GM19238 (cell line): ENCODE measurements around the gene YIF1A.
"Not testable (repeated sequence)": the region's sequence is repeated elsewhere in the genome, so short reads cannot be mapped to it uniquely, and the experiment has no call there.

Source experiments
- DNase-seq: peaks from one replicate; pipeline ENCODE4 v3.0.0; 2011; ENCODE audit warnings: low spot score; ENCODE audit not compliant: insufficient read length

The YIF1A gene

DNA sequence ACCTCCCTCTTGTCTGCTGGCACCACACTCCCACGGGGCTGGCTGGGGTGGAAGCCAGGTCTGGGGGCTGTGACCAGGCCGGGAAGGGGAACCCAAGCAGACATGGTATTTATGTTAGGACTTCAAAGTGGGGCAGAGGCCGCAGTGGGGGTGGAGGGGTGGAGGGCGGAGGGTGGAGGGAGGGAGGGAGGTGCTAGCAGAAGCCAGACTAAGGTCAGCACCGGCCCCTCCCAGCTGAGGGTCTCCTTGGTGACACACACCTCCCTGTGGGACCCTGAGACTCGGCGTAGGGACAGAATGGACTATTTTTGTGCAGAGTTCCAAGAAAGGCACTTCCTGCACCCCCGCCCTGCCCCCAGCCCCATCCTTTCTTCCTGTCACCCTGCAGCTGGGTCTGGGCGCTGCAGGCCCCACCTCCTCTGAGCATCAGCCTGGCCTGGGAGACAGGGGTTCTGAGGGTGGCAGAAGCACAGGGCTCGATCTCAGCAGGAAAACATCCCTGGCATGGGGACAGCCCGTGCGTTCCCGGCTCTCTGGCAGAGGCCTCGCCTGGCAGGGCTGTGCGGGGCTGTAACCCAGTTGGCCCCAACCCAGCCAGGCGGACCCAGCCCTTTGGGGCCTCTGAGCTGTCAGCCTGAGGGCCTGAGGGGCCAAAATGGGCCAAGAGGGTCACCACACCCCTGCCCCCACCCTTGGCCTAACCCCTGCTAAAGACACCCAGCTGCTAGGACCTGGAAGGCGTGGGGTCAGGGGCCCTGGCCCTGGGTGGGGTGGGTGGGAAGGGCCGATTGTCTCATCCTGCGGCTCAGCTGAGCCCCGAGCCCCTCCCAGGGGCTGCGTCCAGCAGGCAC lies 37.5 kb upstream of the YIF1A start:
- DNase-seq = no peak

DNA sequence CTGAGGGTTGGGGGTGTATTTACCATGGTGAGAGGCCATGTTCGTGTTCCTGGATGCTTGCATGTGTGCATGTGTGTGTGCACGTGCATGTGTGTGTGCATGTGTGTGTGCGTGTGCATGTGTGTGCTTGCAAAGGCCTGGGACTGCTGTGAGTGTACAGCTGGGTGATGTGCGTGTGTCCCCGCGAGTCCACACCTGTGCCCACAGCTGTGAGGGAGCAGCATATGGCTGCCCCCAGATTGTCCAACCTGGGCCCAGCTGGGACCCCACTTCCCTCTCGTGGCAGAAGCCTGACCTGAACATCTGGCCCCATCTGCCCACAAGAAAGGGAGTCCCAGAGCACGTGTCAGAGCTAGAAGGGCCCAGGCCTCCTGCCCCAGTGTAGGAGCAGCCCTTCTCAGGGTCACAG lies 36.3 kb upstream of the YIF1A start:
- no peak for DNase-seq

GRCh38 chr11:66324664-66325063 lies 35.7 kb upstream of the YIF1A start:
- no peak for DNase-seq

GRCh38 chr11:66323684-66324083 lies 34.7 kb upstream of the YIF1A start:
- no peak for DNase-seq

- no peak for DNase-seq
Measured at GRCh38 chr11:66322732-66323427, 33.9 kb upstream of the YIF1A start.

GRCh38 chr11:66321606-66322005 lies 32.7 kb upstream of the YIF1A start:
- no peak for DNase-seq

- DNase-seq = not testable (repeated sequence)
Measured at GRCh38 chr11:66320748-66321147, 31.8 kb upstream of the YIF1A start.

GRCh38 chr11:66320289-66320688 lies 31.3 kb upstream of the YIF1A start:
- not testable (repeated sequence) for DNase-seq

DNA sequence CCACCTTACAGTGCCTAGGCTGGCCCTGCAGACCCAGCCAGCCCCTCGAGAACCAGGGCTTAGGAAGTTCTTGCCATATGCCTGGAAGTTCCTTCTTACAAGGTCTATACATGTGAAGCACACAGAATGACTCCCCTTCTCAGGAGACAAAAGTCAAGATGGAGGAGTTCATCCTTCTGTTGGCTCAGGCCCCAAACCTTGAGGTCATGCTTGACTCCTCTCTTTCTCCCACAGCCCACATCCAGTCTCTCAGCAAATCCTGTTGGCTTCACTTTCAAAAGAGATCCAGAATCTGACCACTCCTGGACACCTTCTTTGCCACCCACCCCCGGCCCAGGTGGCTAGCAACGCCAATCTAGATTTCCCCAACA lies 29.6 kb upstream of the YIF1A start:
- no peak for DNase-seq

GRCh38 chr11:66317723-66318599 lies 29.0 kb upstream of the YIF1A start:
- no peak for DNase-seq

DNA sequence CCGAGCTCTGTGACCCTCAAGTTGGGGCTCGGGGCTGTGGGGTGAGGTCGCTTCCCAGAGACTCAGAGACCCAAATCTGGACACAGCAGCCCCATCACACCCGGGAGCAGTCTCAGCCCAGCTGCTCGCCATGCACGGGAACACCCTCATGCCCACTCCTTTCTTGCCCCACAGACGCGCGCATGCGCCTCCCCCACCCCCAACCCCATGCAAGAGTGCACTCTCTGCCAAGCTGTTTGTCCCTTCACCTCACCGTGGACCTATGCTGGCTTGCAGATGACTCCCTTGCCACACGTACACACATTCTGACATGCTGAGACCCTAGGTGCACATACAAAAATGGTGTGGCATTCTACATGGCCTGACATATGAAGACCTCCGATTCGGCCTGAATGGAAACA lies 28.4 kb upstream of the YIF1A start:
- DNase-seq = no peak

- no peak for DNase-seq
Measured at GRCh38 chr11:66316849-66317251, 27.9 kb upstream of the YIF1A start, which contains the start of gene CD248. Gene CD248, minus strand, starts transcription at chr11:66317044. Its CDS starts 17 bp downstream, at chr11:66317027.

DNA sequence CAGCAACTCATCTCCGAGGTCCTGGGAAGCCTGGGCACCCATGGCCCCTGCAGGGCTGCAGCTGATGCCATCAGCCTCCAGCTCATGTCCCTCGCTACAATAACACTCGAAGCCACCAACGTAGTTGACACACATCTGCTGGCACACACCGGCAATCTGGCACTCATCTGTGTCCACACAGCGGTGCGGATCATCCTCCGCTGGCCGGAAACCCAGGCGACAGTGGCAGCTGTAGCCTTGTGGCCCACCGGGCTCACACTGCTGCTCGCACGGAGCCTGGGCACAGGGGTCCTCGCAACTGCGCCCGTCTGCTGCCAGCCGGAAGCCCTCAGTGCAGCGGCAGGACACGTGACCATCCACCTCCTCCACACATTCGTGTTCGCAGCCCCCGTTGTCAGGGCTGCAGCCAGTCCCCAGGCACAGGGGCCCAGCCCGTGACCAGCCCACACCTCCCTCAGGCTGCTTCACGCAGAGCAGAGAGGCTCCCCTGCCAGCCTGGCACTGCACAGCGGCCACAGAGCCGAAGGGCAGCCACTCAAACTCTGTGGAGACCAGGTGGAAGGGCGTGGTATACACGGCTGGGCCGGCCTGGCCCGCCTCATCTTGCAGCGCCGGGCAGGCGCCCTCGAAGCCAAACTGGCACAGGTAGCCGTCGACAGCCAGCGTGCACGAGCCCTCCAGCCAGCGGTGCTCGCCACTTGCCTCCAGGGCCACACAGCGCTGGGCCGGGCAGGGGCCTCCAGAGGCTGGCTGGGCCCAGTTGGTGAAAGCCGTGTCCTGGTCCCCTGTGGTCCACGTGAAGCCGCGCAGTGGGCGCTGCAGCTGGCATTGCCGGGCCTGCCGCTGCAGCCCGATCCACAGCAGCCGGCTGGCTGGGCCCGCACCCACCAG lies 27.2 kb upstream of the YIF1A start:
- DNase-seq = no peak

DNA sequence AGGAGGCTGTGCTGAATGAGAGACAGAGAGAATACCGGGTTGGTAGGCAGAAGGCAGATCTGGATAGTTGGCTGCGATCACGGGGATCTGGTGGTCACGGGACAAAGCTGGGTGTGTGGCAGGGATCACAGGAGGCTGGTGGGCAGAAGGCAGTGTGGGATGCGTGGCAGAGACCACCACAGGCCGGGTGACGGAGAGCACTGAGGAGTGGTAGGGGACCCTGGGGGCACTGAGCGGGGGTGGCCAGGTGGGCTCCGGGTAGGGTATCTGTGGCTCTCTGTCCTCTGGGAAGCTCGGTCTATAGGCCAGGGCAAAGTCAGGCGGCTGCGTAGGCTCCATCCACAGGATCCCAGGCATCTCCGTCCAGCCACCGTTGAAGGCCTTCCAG lies 26.5 kb upstream of the YIF1A start:
- DNase-seq = no peak

- DNase-seq = no peak
Measured at GRCh38 chr11:66314561-66315497, 25.9 kb upstream of the YIF1A start.

DNA sequence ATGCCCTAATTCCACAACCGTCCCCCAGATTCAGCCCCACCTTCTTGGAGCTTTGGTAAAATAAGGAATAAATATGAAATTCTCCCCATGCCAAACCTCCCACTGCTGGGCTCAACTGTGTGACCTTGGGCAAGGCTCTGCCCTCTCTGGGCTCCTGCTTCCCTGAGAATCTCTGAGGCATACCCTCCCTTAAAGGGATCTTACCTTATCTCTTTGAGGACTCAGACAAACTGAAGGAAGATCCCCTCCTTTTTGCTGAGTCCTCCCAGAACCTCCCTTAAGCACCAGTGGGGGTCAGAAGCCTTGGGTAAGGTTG lies 25.2 kb upstream of the YIF1A start:
- no peak for DNase-seq

DNA sequence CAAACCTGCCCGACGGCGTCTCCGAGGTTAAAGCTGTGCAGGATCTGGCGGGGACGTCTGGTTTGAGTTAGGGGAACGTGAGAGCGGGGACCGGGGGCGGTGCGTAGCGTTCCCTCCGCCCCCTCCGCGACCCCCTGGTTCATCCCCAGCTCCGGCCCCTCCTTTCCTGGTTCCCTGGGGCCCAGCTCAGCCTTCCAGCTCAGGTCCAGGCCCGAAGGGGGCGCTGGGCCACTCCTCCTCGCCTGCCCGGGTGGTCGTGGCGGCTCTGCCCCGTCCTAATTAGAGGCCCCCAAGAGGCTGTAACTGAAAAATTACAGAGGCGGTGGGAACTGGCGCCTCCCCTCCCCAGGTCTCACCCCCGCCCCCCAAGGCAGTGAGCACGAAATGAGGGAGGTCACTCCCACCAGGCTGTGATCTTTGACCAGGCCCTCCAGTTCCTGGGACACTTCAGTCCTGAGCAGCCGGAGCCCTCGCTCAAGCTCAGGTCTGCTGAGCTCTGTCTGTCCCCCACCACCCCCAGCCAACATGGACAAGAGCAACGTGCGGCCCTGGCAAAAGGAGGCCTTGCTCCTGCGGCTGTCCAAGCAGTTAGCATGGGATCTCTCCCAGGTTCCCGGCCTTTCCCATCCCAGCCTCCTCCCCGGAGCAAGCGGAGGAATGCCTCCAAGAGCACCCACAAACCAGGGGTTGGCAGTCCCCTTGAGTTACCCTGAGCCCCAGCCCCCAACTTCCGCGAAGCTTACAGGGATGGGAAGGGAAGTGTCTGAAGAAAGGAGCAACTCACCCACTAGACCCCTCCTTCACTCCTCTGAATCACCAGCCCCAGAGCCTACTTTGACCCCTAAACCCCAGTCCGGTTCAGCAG lies 24.6 kb upstream of the YIF1A start:
- DNase-seq = no peak

- peak; percentile 94 for DNase-seq
Measured at GRCh38 chr11:66312549-66313320, 23.8 kb upstream of the YIF1A start.
